OCI-LY7 (cell line): ENCODE data around the gene SLC41A3.

ENCODE experiments used
- EZH2phosphoT487 ChIP-seq: fragments of 200-600 bp; sonication (generic); IDR thresholded peaks from 2 replicates; pipeline ENCODE4 v1.6.1; 2018; ENCODE audit warnings: low read depth, borderline replicate concordance, mild to moderate bottlenecking, mixed run types, antibody characterized with exemption, low read length, moderate library complexity, mixed read lengths
- TF ChIP-seq, protein P1 (sequence below): fragments of 200-600 bp; sonication (generic); conservative IDR thresholded peaks from 2 replicates; pipeline ENCODE4 v1.5.1; 2014; ENCODE audit warnings: mild to moderate bottlenecking, antibody characterized with exemption, low read length, moderate library complexity, mixed read lengths

DNA sequence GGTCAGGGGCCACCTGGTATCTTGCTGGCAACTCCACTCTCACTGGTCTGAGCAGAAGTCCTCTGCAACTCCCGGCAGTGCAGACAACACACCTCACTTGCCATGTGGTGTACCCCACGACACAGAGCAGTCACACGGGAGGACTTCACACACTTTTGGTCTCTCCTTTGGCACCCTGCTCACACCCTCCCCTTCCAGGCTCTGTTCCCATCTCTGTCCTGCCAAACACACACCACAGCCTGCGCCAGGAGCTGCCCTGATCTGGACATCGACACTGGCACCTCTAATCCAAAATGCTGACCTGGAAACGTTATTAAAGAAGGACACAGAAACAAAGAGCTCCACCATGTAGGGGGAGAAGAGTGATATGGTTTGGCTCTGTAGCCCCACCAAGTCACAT lies 57.2 kb downstream of the SLC41A3 start:
- TF ChIP-seq, protein P1, sequence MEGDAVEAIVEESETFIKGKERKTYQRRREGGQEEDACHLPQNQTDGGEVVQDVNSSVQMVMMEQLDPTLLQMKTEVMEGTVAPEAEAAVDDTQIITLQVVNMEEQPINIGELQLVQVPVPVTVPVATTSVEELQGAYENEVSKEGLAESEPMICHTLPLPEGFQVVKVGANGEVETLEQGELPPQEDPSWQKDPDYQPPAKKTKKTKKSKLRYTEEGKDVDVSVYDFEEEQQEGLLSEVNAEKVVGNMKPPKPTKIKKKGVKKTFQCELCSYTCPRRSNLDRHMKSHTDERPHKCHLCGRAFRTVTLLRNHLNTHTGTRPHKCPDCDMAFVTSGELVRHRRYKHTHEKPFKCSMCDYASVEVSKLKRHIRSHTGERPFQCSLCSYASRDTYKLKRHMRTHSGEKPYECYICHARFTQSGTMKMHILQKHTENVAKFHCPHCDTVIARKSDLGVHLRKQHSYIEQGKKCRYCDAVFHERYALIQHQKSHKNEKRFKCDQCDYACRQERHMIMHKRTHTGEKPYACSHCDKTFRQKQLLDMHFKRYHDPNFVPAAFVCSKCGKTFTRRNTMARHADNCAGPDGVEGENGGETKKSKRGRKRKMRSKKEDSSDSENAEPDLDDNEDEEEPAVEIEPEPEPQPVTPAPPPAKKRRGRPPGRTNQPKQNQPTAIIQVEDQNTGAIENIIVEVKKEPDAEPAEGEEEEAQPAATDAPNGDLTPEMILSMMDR = no peak
- no peak for TF ChIP-seq EZH2phosphoT487
